Glomerular visceral epithelial cell (primary cell): ENCODE measurements around the gene OSGIN1.

ENCODE experiments used
- DNase-seq: peaks from one replicate; pipeline ENCODE4 v3.0.0-alpha.2; 2016; ENCODE audit errors: extremely low spot score

The OSGIN1 gene

GRCh38 chr16:83958137-83958845 lies 5.3 kb downstream of the OSGIN1 start:
- no peak for DNase-seq

GRCh38 chr16:83958846-83959565 lies 6.0 kb downstream of the OSGIN1 start:
- no peak for DNase-seq

GRCh38 chr16:83959656-83960434 lies 6.8 kb downstream of the OSGIN1 start:
- no peak for DNase-seq

GRCh38 chr16:83960521-83961249 lies 7.6 kb downstream of the OSGIN1 start:
- no peak for DNase-seq

GRCh38 chr16:83961591-83961990 lies 8.6 kb downstream of the OSGIN1 start:
- DNase-seq: no peak

- DNase-seq: no peak
Observed at GRCh38 chr16:83963277-83964119, 10.5 kb downstream of the OSGIN1 start.

- no peak for DNase-seq
Observed at GRCh38 chr16:83964684-83965443, 11.8 kb downstream of the OSGIN1 start.

GRCh38 chr16:83965444-83966152 lies 12.6 kb downstream of the OSGIN1 start:
- DNase-seq: no peak

- no peak for DNase-seq
Observed at GRCh38 chr16:83966153-83966696, 13.2 kb downstream of the OSGIN1 start.

GRCh38 chr16:83967091-83967490 lies 14.1 kb downstream of the OSGIN1 start:
- DNase-seq: no peak

GRCh38 chr16:83967838-83968305 lies 14.8 kb downstream of the OSGIN1 start, which contains the start of gene NECAB2:
Gene NECAB2, plus strand, starts transcription at chr16:83968244. Its CDS starts 405 bp downstream, at chr16:83968649.
- peak; percentile 33 for DNase-seq

GRCh38 chr16:83968306-83968851 lies 15.3 kb downstream of the OSGIN1 start:
- DNase-seq: no peak

GRCh38 chr16:83968891-83969649 lies 16.0 kb downstream of the OSGIN1 start:
- no peak for DNase-seq

- no peak for DNase-seq
Observed at GRCh38 chr16:83969771-83970429, 16.9 kb downstream of the OSGIN1 start.

- DNase-seq: no peak
Observed at GRCh38 chr16:83970430-83970815, 17.4 kb downstream of the OSGIN1 start.

- no peak for DNase-seq
Observed at GRCh38 chr16:83971165-83972130, 18.4 kb downstream of the OSGIN1 start.
